COLO668 (cell line): Measurements from ENCODE around the gene ATP11C.

Experiments
- DNase-seq: peaks from one replicate; lab custom pipeline; 2025; ENCODE audit not compliant: unreplicated experiment; lab: John Stamatoyannopoulos, UW

Gene ATP11C

GRCh38 chrX:139815771-139816170 is 117.1 kb downstream of the ATP11C start:
- DNase-seq, result no peak

GRCh38 chrX:139811942-139812629 is 120.8 kb downstream of the ATP11C start:
- no peak for DNase-seq

DNA sequence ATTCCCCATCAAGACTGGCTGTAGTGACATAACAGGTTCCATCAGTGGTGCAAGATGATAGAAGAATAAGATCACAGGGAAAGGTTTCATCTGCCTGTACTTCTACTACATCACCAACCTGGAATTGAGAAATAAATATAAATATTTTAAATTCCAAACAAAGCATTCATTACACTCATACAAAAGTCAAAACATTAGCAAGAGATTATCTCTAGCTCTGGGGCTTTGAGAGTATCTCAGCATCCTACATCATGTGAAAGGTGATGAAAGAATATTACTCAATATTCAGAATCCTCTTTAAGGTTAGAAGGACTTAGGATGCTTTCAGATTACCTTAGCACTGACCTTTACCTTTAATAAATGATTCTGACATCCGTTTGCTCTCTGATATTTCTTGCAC is 128.4 kb downstream of the ATP11C start:
- DNase-seq, result no peak

- no peak for DNase-seq
Observed at GRCh38 chrX:139803224-139803623, 129.6 kb downstream of the ATP11C start.

DNA sequence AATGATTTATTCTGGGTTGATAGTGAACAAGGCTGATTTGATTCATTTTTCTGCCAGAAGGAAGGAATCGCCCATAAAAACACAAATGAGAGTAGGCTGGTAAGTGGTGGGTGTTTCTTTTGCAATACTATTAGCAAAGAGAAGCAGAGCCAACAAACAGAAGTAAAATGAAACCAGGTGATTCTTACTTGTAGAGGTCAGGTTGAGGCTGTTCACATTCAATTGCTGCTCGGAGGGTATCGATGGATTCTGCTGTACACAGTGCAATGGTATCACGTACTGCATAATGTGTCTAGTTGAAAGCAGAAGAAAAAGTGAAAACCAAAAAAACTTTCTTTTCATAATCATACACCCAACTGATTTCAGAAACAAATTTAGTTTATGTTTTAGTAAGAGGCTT is 130.8 kb downstream of the ATP11C start:
- DNase-seq, result no peak

DNA sequence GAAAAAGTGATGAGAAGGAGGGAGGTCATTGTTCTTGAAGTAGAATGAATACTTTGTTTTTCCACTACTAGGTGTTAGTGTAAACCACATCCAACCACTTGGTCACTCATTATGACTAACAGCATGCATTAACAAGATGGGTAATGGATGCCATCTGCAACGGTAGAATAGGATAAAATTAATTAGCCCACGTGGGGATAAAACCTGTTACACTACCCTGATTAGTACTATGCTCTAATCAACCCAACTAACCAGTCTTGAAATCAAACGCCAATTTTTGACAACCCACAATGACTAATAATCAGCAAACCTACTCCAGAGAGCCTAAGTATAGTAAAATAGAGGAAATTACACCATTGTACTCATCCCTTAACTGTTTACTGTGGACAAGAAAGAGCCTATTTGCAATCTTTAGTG is 131.4 kb downstream of the ATP11C start:
- DNase-seq, result no peak

DNA sequence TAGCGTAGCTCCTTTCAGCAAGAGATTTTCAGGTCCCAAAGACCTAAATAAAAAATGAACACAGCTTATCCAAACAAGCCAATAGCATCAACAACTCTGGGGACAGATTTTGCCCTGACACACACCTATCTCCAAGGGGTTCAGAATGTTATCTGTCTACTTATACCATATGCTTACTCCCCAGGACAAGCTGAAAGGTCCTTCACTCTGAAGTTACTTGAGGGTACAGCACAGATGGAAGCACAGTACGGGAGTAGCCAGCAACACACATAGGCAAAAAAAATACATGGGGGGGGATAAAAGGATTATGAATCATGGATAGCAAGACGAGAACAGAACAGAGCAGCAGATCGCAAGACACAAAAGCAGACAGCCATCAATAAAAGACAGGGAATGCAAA is 134.2 kb downstream of the ATP11C start:
- no peak for DNase-seq

DNA sequence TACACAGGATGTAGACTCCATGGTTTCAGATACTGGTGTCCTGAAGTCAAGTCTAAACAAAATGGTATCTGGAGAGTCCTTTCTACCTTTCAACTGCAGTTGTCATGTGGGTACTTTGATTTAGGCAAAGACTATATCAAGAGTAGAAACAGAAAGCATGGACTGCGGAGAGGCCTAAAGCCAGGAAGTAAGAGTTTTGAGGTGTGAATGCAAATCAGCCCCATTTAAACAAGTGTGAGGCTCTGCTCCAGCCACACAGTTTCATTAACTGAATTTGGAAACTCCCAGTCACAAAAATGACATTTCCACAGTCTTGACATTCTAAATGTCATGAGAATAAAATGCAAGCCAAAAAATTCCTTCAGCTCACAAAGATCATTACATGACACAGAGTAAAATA is 137.7 kb downstream of the ATP11C start:
- no peak for DNase-seq

- DNase-seq, result no peak
Observed at GRCh38 chrX:139787601-139788000, 145.3 kb downstream of the ATP11C start.

GRCh38 chrX:139784807-139785206 is 148.0 kb downstream of the ATP11C start:
- DNase-seq, result no peak

DNA sequence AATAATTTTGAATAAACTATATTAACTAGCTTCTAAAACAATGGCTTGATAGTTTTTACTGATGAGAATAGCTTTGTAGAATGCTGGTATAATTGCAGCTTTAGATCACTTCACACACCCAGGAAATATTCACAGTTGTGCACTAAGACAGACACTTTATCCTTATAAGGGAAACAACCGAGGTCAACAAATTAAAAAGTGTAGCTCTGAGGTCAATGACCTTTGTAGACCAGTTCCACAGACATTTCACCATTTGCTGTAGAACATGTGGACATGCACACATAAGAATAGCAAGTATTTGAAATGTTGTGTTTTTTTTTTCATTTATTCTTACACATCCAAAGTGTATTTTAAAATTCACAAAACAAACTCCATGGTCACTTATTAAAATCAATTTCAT is 148.9 kb downstream of the ATP11C start:
- DNase-seq, result no peak

DNA sequence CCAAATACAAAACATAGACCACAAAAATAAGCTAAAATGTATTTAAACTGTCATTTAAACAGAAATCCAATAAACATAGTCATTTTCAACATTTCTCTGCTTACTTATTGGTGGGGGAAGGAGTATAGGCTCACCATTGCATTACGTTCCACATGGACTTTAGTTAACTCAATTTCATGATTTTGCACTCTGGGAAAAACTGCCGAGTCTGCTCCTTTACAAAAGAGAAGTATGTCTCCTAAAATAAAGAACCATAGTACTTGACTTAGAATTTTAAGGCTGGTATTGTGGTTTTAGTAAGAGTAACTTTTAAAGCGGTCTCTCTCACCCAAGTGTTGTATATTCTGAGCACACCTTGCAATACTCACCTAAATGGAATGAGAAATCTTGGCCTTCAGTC is 149.8 kb downstream of the ATP11C start:
- no peak for DNase-seq

DNA sequence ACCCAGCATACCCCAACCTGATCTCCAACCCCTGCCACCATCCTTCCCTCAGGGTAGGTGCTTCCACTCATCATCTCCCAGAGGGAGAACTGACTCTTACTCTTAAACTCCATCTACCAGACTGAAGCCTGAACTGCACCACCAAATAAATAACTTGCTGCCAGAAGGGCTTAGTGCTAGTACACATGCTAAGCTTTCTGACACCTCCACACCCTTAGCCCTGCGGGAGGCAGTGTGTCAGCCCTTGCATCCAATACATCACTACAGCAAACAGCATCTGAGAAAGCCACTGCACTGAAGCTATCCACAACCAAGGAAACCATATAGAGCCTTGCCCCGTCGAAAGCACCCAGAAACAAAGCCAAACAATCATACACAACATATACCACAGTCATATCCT is 156.3 kb downstream of the ATP11C start:
- DNase-seq, result no peak

DNA sequence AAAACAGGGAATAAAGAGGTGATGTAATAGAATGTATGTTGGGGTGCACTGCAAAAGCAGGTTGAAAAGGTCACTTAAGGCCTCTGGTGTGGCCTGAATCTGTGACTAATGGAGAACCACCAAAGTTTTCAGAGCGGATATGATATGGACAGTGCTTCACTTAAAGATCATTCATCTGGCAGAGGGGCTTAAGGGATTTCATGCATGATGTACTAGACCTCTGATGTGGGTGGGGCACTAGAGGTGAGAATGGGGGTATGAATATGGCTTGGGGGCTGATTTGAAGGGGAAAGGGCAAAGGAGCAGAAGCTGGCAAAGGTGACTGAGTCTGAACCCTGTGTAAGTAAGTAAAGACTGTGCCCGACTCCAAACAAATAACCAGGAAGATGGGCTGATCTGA is 162.5 kb downstream of the ATP11C start:
- DNase-seq, result no peak

DNA sequence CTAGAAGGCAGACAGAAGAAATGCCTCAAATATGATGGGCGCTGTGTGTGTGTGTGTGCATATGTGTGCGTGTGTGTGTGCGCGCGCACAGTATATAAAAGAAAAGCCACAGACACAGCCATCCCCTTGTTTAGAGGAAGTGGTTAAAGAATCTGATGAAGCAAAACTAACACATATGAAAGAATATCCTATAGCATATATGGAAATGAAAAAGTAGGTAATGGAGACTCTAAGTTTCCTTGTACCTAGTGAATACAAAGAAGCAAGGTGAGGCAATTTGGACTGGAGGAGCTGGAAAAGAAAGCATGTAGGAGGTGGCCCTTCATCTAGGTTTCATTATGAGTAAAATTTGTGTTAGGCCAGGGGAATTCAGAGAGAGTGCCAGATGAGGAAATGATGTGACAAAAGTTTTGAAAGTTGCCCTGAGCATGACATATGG is 166.3 kb downstream of the ATP11C start:
- DNase-seq, result no peak

DNA sequence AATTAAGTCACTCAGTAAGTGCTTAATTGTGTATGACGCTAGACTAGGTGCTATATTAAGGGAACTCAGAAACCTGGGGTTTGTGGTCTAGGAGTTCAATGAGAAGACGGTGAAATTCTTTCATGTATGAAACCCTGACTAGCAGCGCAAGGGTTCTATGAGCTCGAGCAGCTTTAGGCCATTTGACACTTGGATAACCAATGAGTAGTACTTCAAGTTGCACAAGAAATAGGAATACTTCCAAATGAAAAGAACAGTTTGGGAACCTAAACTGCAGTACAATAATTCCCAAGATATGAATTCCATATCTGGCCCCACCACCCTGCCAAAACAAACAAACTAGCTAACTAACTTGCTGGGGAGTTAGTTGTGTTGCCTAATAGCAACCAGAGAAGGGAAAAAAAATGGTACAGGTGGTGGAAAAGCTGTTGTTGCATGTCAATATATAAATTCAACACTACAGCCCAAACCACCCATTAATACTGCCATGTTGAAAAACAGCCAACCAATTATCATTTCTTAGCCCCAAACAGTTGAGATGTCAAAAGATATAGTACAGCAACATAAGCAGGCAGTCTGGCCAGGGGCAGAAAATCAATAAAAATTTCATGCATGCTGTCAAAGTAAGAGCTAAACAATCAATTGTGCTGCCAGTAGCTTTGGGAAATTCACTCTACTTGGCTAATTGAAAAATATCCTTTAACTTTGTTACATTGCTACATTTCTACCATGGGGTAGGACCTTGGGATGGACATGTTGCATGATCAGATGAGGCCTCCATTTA is 170.3 kb downstream of the ATP11C start:
- DNase-seq, result no peak

DNA sequence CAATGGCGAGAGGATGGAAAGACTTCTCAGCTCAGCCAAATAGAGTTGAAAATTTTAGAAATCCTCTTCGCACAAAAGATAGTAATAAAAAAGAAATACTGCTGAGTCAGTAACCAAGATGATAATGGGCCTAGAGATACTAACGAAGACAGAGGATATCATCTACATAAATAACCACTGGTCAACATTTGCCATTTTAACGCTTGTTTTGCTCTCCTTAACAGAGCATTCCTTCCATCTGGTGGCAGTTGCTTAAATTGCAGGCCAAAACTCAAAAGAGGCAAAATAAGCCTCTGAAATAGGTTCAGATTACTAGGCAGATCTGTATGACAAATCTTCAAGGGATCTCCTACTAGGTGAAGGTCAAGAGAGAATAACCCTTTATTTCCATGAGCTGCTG is 173.2 kb downstream of the ATP11C start:
- peak; percentile 1 for DNase-seq

- no peak for DNase-seq
Observed at GRCh38 chrX:139758809-139759208, 174.0 kb downstream of the ATP11C start.

DNA sequence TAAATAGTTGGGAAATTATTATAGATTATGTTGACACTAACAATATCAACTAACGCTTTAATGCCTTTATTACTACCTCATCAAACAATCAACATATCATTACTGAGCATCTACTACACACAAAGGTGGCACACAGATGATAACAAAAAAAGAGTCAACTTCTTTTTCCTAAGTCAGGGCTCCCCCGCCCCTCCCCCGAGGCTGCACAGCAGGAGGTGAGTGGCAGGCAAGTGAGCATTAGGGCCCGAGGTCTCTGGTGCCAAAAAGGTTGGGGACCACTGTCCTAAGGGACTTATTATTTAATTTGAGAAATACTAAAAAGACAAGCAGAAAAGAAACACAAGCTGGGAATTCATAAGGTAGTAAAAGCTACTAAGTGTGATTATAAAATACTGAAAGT is 174.6 kb downstream of the ATP11C start:
- no peak for DNase-seq

DNA sequence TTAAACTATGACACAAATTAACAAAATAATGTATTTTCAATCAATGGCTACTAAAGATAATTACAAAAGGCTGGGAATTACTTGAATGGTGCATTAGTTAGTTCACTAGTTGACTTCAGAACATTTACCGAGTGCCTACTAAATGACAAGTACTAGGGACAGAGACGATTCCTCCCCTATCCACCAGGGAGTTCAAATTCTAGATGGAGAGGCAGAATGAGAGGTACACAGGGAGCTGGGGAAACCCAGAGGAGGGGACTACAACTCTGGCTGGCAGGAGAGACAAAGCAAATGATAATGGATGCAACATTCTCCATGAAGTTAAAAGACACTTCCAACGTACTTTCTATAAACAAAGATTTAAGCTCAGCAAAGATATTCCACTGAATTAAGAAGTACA is 181.8 kb downstream of the ATP11C start:
- DNase-seq, result no peak

GRCh38 chrX:139750390-139750789 is 182.5 kb downstream of the ATP11C start:
- no peak for DNase-seq

- DNase-seq, result no peak
Observed at GRCh38 chrX:139739138-139739537, 193.7 kb downstream of the ATP11C start.

DNA sequence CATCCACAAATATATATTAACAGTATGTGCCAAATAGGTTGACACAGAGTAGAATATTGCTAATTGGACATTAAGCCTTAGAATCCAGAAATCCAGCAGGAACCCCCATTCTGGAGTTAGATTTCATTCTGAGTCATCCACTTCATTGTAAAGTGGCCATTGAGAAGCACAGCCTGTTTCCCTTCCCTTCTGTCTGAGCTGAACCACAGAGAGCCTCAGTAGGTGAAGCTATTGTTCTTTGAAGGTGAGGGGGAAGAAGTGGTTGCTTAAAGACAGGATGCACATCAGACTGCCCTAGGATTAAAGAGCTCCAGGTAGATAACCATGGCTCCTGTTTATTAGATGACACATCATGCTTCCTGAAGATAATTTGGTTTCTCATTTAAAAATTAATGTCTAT is 194.3 kb downstream of the ATP11C start:
- peak; percentile 20 for DNase-seq
